ENCODE results near the gene CDH1.

CDH1 gene

DNA sequence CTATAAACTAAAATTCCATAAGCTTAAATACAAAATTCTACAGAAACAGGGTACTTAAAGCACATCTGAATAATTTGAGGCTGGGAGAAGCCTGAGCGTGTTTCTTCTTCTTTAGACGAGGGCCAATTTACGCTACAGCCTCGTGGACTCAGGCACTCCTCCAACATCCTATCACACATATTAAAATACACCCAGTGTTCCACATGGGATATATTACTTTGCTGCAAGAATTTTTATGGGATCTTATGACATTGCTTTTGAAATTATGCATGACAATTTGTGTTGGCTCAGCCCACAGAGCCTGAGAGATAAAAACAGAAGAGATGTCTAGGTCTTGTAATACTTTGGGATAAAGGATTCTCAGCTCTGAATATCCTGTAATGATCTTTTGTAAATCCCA is 102.7 kb downstream of the CDH1 start:
- no peak for TF ChIP-seq ZFX (IDR thresholded peaks at IDR 0.05)
- TF ChIP-seq, protein P1, sequence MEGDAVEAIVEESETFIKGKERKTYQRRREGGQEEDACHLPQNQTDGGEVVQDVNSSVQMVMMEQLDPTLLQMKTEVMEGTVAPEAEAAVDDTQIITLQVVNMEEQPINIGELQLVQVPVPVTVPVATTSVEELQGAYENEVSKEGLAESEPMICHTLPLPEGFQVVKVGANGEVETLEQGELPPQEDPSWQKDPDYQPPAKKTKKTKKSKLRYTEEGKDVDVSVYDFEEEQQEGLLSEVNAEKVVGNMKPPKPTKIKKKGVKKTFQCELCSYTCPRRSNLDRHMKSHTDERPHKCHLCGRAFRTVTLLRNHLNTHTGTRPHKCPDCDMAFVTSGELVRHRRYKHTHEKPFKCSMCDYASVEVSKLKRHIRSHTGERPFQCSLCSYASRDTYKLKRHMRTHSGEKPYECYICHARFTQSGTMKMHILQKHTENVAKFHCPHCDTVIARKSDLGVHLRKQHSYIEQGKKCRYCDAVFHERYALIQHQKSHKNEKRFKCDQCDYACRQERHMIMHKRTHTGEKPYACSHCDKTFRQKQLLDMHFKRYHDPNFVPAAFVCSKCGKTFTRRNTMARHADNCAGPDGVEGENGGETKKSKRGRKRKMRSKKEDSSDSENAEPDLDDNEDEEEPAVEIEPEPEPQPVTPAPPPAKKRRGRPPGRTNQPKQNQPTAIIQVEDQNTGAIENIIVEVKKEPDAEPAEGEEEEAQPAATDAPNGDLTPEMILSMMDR (conservative IDR thresholded peaks at IDR 0.05), result no peak
- no peak overlapping the region for H3K27ac ChIP-seq

DNA sequence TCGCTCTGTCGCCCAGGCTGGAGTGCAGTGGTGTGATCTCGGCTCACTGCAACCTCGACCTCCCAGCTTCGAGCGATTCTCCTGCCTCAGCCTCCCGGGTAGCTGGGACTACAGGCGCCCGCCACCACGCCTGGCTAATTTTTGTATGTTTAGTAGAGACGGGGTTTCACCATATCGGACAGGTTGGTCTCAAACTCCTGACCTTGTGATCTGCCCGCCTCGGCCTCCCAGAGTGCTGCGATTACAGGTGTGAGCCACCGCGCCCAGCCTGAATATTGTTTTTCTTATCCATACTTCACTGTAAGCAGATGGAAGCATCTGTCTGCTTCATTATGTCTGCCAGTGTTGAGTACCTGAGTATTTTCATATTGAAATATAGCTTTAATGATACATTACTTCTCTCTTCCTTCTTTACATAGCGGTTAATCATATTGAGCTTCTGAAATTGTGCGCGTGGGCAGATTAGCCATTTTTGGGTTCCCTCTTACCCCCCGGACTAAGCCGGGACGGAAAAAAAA is 105.9 kb downstream of the CDH1 start:
- H3K27ac ChIP-seq, result peak overlapping the region; percentile 84

DNA sequence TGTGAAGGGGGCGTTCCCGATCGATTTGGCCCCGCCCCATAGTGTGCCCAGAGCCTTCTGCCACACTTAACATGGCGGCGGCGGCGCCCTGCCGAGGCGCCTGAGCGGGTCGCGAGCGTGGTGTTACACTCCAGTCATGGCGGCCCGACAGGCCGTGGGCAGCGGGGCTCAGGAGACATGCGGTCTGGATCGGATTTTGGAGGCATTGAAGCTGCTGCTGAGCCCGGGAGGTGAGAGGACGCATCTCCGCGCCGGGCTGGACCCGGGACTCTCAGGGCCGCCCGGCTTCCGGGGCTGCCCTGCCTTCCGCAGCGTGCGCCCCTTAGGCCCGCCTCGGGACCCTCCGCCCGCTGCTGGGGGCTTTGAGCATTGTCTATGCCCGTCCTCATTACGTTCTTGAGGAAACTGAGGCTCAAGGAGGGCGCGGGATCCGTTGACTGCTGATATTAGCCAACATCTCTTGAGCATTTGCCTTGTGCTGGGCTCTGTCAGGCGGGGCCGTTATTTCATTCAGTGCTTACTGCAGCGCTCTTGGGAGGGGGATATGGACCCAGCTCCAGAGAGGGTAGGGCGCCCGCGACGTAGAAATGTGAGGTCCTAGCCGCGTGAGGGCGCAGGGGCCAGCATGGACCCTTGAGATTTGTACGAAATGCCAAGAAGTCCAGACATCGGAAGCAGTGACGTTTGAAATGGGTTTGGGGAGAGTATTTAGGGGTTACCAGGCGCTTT is 106.6 kb downstream of the CDH1 start, which contains the start of gene TANGO6:
Gene TANGO6, plus strand, starts transcription at position 50 of the 729 bp plus-strand sequence. Its CDS starts 87 bp downstream, at position 137.
- H3K27ac ChIP-seq, result peak within 1 kb of the TSS; percentile 84
- peak; percentile 84 for TF ChIP-seq ZFX (IDR thresholded peaks at IDR 0.05)
- TF ChIP-seq, protein P1 (conservative IDR thresholded peaks at IDR 0.05), result peak; percentile 40

DNA sequence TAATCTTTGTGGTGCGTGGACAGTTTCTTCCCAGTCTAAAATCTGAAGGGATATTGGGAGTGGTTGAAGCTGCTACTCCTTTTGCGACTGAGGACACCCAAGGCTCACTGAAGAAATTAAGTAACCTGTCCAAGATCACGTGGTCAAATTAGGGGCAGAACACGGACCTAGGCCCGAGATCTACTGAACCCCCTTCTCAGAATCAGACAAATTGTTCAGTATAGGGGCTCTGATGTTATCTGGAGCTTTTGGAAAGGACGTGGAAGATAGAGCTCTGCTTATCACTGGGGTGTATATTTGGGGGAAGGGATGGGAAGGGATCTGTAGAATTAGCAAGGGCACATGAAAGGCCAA is 107.1 kb downstream of the CDH1 start:
- H3K27ac ChIP-seq, result peak overlapping the region; percentile 84
- TF ChIP-seq, protein P1 (conservative IDR thresholded peaks at IDR 0.05), result peak; percentile 21; the same call in 1 of the 2 replicates
- TF ChIP-seq ZFX (IDR thresholded peaks at IDR 0.05), result no peak

DNA sequence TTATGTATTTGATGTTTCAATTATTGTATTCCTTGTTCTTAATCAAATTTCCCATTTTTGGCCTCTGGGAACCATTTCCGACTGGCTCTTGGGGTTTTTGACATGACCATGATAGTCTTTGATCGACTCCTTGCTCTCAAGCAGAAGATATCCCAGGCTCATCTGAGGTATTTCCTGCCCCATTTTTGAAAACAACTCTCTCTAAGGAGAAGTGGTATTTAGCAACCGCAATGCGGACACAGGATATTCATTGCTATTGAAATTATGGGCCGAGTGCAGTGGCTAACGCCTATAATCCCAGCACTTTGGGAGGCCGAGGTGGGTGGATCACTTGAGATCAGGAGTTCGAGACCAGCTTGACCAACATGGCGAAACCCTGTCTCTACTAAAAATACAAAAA is 111.7 kb downstream of the CDH1 start:
- TF ChIP-seq, protein P1 (conservative IDR thresholded peaks at IDR 0.05), result no peak
- TF ChIP-seq ZFX (IDR thresholded peaks at IDR 0.05), result no peak
- no peak overlapping the region for H3K27ac ChIP-seq

DNA sequence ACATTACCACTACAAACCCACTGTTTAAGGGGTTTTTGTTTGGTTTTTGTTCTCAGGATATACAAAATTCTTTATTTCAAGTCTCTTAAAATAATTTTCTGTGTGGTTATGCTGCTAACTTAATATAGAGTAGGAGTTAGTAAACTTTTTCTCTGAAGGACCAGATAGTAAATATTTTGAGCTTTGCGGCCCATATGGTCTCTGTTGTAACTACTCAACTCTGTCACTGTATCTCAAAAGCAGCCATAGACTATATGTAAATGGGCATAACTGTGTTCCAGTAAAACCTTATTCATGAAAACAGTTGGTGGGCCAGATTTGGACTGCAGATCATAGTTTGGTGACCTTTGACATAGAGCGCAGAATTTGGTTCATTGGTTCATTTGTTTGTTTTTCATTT is 113.4 kb downstream of the CDH1 start:
- no peak overlapping the region for H3K27ac ChIP-seq
- no peak for TF ChIP-seq ZFX (IDR thresholded peaks at IDR 0.05)
- TF ChIP-seq, protein P1 (conservative IDR thresholded peaks at IDR 0.05), result no peak

DNA sequence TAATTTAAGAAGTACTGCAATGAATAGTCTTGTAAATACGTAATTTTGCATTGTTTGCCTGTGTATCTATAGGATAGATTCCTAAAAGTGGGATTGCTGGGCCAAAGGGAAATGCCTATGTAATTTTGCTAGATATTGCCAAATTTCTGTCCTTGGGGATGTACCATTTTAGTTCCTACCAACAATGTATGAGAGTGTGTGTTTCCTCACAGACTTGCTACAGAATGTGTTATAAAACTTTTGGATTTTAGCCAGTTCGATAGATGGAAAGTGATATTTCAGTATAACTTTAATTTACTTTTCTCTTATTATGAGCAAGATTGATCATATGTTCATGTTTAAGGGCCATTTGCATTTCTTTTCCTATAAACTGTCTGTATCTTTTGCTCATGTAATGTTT is 114.5 kb downstream of the CDH1 start:
- TF ChIP-seq ZFX (IDR thresholded peaks at IDR 0.05), result no peak
- no peak overlapping the region for H3K27ac ChIP-seq

DNA sequence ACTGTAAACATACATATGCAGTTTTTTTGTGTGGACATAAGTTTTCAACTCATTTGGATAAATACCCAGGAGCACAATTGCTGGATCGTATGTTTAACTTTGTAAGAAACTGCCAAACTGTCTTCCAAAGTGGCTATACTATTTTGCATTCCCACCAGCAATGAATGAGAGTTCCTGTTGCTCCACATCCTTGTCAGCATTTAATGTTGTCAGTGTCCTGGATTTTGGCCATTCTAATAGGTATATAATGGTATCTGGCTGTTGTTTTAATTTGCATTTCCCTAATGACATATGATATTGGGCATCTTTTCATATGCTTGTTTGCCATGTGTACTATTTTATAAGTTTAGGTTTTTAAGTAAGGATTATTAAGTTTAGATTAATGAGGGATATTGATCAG is 120.4 kb downstream of the CDH1 start:
- no peak overlapping the region for H3K27ac ChIP-seq
- TF ChIP-seq, protein P1 (conservative IDR thresholded peaks at IDR 0.05), result no peak
- TF ChIP-seq ZFX (IDR thresholded peaks at IDR 0.05), result no peak

Measured in C4-2B (cell line).